Erythroblast (primary cell): ENCODE data around the gene TNNI2.

ENCODE experiments used
- GATA1 ChIP-seq: IDR thresholded peaks from 2 replicates; pipeline ENCODE4 v1.6.1; 2011; ENCODE audit warnings: low read depth, mild to moderate bottlenecking, control low read depth, low read length, moderate library complexity
- POLR2A ChIP-seq: IDR thresholded peaks from 2 replicates; pipeline ENCODE4 v1.6.1; 2011; ENCODE audit warnings: mild to moderate bottlenecking, low read length

- TF ChIP-seq POLR2A, result no peak
- TF ChIP-seq GATA1, result no peak
These were observed 45.7 kb upstream of the TNNI2 start for GRCh38 chr11:1793081-1793480.
